Vagina (tissue), 1 donor: ENCODE results near the gene IL12RB2. TPM values are rescaled to one million over a fixed set of nuclear protein-coding genes. Genes with fewer than 3 reads are reported as not detected.

Experiments used
- small RNA-seq: library from RNA; depleted of rRNA; stranded (forward); fragments of <200 nt; gene quantifications from one replicate; pipeline ENCODE3, GENCODE V24; 2016
- total RNA-seq: library from RNA; depleted of rRNA; stranded (reverse); fragments of >200 nt; gene quantifications from one replicate; pipeline ENCODE4 v1.2.3, GENCODE V29; 2016

The IL12RB2 gene
- total RNA-seq, 1 donor from 2014 or later, result 0.74 TPM

Small RNA genes lying within 50 kb of the gene (small RNA-seq; reads per million reads assigned to genes)
- gene RNU4ATAC4P (not detected), gene RNU6-387P (not detected)

Other genes starting within 250 kb of the IL12RB2 start
- not detected for gene C1orf141, start 172.9 kb upstream of the IL12RB2 start, total RNA-seq
- gene IL23R, start 141.4 kb upstream of the IL12RB2 start, total RNA-seq, result not detected
- 167 TPM for gene SERBP1, start 122.5 kb downstream of the IL12RB2 start, total RNA-seq